HG03575 (cell line): ENCODE measurements around the gene MEIOB.
"Not testable (repeated sequence)": the region's sequence is repeated elsewhere in the genome, so short reads cannot be mapped to it uniquely, and the experiment has no call there.

Source experiments
- ATAC-seq: cut with Tn5 transposase; IDR thresholded peaks from one replicate; pipeline ENCODE4 v1.9.1; 2021; ENCODE audit not compliant: unreplicated experiment, insufficient number of reproducible peaks, low FRiP score; ENCODE audit errors: extremely low read depth

MEIOB gene

GRCh38 chr16:1871974-1872635 lies at the start of gene MEIOB:
Gene MEIOB (minus strand): TSS chr16:1872164. CDS start chr16:1868175, 3,989 bp downstream.
- ATAC-seq = no peak

DNA sequence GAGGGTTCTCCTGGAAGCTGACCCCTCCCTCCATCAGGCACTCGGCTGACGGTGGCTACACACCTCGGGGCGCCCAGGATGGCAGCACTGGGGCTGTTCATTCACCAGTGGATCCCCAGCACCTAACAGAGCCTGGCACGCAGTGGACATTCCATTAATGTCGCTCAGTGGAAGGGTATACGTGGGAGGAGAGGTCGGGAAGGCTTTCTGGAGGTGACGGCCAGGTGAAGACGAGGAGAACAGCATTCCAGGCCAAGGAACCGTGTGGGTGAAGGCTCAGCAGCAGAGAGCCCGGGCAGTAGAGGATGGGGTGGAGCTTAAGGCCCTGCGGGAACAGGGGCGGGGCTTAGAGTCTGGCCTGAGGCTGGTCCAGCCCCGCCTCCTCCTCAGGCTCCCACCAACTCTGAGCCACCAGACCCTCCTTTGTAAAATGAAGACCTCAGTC lies 48.8 kb upstream of the MEIOB start:
- no peak for ATAC-seq

GRCh38 chr16:1920122-1920521 lies 48.2 kb upstream of the MEIOB start:
- not testable (repeated sequence) for ATAC-seq

- ATAC-seq = no peak
Observed at GRCh38 chr16:1919327-1919998, 47.5 kb upstream of the MEIOB start.

GRCh38 chr16:1918351-1919326 lies 46.7 kb upstream of the MEIOB start, which contains the start of gene HS3ST6:
Gene HS3ST6 (minus strand): TSS chr16:1918415. CDS start chr16:1918323, 92 bp downstream.
- ATAC-seq = no peak

DNA sequence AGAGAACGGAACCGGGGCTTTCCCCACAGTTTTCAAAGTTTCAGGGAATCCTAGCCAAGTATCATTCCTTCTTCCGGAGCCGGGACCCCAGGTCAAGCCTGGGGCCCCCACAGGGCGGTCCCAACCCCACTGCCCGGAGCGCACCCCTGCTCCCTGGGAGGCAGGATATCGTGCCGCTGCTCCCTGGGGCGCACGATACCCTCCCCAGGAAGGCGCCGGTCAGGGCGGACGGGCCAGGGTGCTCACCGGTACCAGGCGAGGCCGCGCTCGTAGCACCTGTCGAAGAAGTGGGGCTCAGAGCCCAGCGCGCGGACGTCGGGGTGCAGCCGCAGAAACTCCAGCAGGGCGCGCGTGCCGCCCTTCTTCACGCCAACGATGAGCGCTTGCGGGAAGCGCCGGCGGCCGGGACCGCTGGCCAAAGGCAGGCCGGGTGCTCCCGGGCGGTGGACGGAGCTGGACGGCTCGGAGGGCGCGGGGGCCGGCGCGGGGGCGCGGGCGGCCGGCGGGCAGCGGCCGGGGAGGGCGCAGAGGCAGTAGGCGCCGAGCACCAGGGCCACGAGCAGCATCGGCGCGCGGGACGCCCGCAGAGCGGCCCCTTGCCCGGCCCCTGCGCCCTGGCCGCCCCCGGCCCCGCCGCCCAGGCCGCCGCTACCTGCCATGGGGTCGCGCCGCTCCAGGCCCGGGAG lies 45.8 kb upstream of the MEIOB start:
- no peak for ATAC-seq

- no peak for ATAC-seq
Observed at GRCh38 chr16:1917056-1917664, 45.2 kb upstream of the MEIOB start.

- ATAC-seq = no peak
Observed at GRCh38 chr16:1916640-1916990, 44.7 kb upstream of the MEIOB start.

- no peak for ATAC-seq
Observed at GRCh38 chr16:1915732-1916639, 44.0 kb upstream of the MEIOB start.

- ATAC-seq = no peak
Observed at GRCh38 chr16:1914988-1915387, 43.0 kb upstream of the MEIOB start.

DNA sequence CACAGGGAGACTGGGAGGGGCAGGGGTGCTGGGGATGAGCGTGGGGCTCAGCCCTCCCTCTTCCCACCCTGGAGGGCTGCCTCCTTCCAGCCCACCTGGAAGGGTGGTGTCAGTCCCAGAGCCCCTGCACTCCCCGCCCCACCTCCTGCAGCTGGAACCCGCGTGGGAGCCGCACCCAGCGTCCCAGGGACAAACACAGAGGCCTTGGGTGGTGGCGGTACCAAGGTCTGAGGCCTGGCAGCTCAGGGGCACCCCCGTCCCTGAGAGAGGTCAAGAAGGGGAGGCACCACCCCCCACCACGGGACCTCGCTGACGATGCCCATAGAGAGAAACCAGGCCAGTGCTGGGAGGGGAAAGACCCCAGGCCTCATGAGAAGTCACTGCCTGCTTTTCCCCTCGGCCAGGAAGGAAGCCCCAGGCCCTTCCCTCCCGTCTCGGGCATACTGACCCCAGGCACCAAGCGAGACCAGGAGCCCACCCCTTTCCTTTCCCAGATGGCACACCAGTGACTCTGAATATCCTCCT lies 42.2 kb upstream of the MEIOB start:
- ATAC-seq = no peak

DNA sequence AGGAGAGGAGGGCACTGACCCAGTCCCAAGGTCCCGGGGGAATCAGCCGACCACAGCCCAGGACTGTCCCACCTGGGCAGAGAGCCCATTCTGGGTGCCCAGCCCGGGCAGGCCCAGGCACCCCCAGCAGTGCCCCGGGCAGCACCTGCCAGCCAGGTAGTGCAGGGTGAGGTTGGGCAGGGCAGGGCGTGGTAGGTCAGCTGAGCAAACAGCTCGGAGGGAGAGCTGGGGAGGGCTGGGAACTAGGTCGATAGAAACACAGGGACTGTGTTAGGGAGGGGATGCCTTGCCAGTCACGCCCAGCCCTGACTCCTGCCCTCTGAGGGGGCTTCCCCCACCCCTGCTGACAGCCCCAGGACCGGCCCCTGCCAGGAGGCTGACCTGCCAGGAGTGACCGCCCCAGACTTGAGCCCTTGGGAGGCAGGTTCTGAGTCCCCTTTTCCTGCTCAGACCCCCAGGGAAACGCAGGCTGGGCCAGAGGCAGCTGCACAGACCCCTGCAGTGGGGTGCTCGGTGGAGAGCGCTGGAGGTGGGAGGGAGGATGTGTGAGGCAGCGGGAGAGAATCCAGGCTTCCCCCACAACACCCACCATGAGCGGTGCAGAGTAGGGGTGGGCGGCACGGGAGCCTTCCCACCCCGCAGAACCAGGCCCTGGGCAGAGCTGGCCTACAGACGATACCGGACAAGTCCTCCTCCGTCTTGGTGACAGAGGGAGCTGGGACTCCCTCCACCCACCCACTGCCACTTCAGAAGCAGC lies 41.5 kb upstream of the MEIOB start:
- no peak for ATAC-seq

GRCh38 chr16:1912215-1912543 lies 40.2 kb upstream of the MEIOB start:
- ATAC-seq = no peak

DNA sequence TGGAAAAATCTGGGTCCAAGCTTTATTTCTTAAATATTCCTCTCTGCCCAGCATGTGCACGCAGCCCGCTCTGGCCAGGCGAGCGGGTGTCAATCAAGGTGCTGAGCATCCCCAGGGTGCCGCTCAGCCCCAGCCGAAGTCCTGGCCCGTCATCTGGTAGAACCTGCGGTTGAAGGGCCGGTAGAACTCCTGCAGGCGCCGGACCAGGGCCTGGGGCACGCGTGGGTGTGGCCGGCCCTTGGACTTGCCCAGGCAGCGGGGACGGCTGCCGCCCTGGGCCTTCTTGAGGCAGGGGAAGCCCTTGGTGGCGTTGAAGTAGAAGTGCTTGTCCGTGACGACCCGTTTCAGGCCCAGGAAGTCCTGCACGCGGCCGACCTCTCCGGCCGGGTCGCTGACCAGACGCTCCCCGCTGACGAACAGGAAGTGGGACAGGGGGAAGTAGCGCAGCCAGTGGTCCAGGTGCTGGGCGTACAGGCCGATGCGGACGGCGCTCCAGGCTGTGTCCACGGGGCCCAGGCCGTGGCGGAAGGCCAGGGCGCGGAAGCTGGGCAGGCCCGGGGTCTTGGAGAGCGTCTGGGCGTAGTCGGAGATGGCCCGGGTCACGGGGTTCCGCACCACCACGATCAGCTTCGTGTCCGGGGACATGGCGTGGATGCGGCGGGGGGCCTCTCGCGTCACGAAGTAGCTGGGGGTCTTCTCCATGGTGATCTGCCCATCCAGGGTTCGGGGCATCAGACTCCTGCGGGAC lies 39.7 kb upstream of the MEIOB start:
- ATAC-seq = no peak

DNA sequence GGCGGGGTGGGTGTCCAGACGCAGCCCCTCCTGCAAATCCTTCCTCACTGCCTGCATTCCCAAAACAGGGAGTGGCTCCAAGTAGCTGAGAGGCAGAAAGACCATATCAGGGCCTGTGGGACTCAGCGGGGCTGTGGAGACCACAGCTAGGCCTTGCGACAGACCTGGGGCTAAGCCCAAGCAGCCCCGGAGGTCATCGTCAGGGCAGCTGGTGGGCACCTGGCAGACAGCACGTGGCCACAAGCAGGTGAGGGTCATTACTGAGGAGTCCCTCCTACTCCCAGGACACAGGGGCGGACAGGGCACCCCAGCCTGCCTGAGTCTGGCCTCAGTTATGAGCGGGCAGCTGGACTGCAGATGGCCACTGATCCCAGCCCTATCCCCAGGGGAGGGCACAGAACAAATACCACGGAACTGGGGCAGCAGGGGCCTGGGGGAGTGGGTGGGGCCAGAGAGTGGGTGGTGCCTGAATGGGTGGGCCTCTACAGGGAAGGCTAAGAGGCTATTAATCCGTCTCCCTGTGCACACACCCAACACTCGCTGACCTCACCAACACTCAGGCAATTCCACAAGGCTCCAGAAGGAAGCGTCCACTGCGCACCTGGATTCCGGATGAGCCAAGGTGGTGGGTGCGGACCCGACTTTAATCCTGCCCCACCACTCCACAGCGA lies 37.7 kb upstream of the MEIOB start:
- no peak for ATAC-seq

DNA sequence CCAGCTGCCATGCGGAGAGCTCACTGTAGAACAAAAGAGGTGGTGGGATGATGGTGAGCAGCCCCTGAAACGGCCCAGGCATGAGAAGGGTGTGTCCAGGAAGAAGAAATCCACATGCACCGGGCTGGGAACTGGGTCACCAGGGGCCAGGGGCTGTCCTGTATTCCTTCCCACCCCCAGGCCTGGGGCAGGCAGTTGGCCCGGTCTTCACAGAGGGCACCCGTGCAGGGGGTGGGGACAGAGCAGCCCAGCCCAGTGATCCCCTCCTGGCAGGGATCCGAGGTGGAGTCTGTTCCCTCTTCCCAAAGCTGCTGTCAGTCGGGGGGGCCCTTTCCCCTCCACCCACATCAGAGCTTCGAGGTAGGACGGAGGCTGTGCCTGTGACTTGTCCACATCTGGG lies 37.0 kb upstream of the MEIOB start:
- no peak for ATAC-seq
